Stimulated activated CD4-positive, alpha-beta T cell treated with anti-CD3 and anti-CD28 coated beads, Interleukin-4, amount 100 ng/mL, for 4 hours (primary cell): ENCODE measurements around the gene MFAP2.

Experiments used
- DNase-seq, 2 experiments: peaks; one replicate each; pipeline ENCODE4 v3.0.0-alpha.2; 2020

Gene MFAP2

GRCh38 chr1:17005365-17005740, 24.9 kb upstream of the MFAP2 start:
- DNase-seq: no peak

- DNase-seq: no peak
Observed at GRCh38 chr1:17004466-17005364, 24.3 kb upstream of the MFAP2 start.

GRCh38 chr1:17002524-17002902, 22.1 kb upstream of the MFAP2 start:
- DNase-seq: no peak

- no peak for DNase-seq
Observed at GRCh38 chr1:17001760-17002523, 21.5 kb upstream of the MFAP2 start.

- no peak for DNase-seq
Observed at GRCh38 chr1:16999863-17000262, 19.4 kb upstream of the MFAP2 start.

GRCh38 chr1:16998589-16998988, 18.2 kb upstream of the MFAP2 start:
- no peak for DNase-seq

- no peak for DNase-seq
Observed at GRCh38 chr1:16996845-16997244, 16.4 kb upstream of the MFAP2 start.

GRCh38 chr1:16993521-16994038, 13.2 kb upstream of the MFAP2 start:
- DNase-seq: no peak

GRCh38 chr1:16992675-16993074, 12.3 kb upstream of the MFAP2 start:
- no peak for DNase-seq

- no peak for DNase-seq
Observed at GRCh38 chr1:16992102-16992501, 11.7 kb upstream of the MFAP2 start.

GRCh38 chr1:16991571-16991970, 11.2 kb upstream of the MFAP2 start:
- DNase-seq: no peak

- DNase-seq: no peak
Observed at GRCh38 chr1:16989676-16990391, 9.4 kb upstream of the MFAP2 start.

GRCh38 chr1:16988210-16988609, 7.8 kb upstream of the MFAP2 start:
- no peak for DNase-seq

GRCh38 chr1:16986962-16987361, 6.5 kb upstream of the MFAP2 start:
- DNase-seq: no peak

- no peak for DNase-seq
Observed at GRCh38 chr1:16986560-16986959, 6.1 kb upstream of the MFAP2 start.

GRCh38 chr1:16986113-16986512, 5.7 kb upstream of the MFAP2 start:
- DNase-seq: no peak

GRCh38 chr1:16984717-16985116, 4.3 kb upstream of the MFAP2 start:
- no peak for DNase-seq

- DNase-seq: no peak
Observed at GRCh38 chr1:16983649-16984048, 3.2 kb upstream of the MFAP2 start.

GRCh38 chr1:16982902-16983301, 2.5 kb upstream of the MFAP2 start:
- no peak for DNase-seq

- DNase-seq: no peak
Observed at GRCh38 chr1:16981269-16981849, 939 bp upstream of the MFAP2 start.

- no peak for DNase-seq
Observed at GRCh38 chr1:16979475-16980327, 719 bp downstream of the MFAP2 start.
